HS-27A (cell line): ENCODE results near the gene TAS2R50.

Source experiments
- DNase-seq: peaks from one replicate; pipeline ENCODE4 v3.0.0-alpha.2; 2012; ENCODE audit warnings: low read depth, missing footprints

The TAS2R50 gene

DNA sequence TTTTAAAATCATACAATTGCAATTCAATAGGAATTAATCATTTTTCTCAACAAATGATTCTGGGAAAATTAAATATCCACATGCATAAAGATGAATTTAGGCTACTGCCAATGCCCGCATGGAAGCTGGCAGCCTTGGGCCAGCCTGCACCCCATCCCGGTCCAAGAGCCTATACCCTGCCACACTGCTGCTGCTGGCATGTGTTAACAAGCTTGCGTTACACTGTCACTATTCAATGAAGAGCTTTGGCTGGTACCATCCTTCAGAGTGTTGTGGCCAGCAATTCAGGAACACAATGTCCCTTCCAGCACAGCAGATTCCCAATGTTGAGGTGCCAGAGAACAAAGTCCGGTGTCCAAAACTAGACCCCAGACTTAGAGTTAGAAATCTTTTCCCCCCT, 34.1 kb downstream of the TAS2R50 start:
- DNase-seq = no peak

DNA sequence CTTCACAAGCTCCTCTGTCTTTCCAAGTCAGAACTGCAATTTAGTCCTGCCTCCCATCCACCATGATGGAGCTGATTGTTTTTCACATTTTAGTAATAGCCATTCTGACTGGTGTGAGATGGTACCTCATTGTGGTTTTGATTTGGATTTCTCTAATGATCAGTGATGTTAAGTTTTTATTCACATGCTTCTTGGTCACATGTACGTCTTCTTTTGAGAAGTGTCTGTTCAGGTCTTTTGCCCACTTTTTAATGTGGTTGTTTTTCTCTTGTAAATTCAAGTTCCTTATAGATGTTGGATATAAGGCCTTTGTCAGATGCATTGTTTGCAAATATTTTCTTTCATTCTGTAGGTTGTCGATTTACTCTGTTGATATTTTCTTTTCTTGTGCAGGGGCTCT, 43.5 kb downstream of the TAS2R50 start:
- DNase-seq = no peak

DNA sequence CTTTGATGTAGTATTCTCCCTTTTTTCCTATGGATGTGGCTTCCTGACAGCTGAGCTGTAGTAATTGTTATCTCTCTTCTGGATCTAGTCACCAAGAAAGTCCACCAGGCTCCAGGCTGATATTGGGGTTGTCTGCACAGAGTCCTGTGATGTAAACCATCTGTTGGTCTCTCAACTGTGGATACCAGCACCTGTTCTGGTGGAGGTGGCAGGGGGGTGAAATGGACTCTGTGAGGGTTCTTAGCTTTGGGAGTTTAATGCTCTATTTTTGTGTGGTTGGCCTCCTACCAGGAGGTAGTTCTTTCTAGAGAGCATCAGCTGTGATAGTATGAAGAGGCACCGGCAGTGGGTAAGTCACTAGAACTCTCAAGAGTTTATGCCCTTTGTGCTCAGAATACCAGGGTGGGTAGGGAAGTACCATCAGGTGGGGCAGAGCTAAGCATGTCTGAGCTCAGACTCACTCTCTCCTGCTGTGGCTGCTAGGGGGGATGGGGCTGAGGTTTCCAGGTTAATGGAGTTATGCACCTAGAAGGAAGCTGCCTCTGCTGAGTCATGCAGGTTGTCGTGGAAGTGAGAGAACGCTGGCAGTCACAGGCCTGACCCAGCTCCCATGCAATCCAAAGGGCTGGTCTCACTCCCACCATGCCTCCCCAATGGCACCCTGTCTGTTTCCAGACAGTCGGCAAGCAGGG, 44.6 kb downstream of the TAS2R50 start:
- DNase-seq = no peak

DNA sequence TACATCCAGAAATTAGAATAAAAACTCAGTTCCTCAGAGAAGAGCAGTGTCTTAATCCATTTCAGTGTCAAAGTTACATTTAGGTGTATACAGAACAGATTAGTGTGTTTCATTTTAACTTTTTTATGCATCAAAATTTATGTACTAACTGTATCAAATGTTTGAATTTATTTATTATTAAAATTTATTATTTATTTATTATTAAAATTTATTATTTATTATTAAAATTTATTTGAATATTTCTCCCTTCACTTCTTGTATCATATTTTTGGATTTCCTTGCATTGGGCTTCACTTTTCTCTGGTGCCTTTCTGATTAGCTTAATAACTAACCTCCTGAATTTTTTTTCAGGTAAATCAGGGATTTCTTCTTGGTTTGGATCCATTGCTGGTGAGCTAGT, 45.3 kb downstream of the TAS2R50 start:
- DNase-seq = no peak

DNA sequence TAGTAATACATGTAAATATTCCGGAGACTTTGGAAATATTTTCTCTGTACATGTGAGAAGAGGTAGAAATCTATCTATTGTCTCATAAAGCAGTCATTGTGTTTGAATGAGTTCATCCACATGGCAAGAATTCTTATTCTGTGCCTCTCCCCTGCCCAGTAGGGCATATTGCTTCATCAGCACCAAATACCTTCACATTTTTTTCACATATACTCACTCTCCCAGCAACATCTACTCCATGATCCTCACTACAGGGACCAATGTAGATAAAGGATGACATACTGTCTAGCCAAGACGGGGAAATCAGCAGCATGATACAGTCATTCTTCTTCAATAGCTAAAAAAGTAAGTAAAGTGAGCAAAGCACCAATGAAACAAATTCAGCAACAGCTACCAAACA, 46.3 kb downstream of the TAS2R50 start:
- DNase-seq = peak; percentile 42

DNA sequence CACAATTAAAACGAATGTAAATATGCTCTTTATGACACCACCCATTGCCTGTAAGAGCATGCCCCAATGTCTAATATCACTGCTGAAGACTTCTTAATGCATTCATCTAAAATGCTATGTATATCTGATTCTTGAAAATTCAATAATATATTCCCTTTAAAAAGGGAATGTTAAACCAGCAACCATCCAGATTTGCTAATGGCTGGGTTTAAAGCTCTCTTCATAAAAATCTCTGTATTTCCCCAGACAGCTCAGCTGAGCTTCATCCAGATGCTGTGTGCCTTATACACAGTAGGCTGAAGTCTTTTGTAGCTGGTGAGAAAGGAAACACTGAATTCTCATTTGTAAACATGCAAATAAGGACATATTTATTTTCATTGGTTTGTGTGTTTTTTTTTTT, 47.5 kb downstream of the TAS2R50 start, which contains the start of gene TAS2R14:
TSS of gene TAS2R14 (minus strand) at position 101 of the 400 bp plus-strand sequence. CDS start at position 45, 56 bp downstream.
- DNase-seq = no peak

DNA sequence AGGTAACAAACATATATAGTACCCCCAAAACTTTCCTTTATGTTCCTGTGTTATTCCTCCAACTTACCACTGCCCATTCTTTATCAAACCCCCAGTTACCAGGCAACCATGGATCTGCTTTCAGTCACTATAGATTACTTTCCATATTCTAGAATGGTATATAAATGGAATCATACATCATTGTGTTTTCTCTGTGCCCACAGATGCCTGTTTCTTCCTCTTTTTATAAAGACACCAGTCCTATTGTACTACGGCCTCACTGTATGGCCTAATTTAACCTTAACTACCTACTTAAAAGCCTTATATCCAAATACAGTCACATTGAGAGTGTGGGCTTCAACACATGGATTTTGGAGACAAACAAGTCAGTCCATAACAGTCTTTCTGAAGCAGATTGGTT, 50.2 kb downstream of the TAS2R50 start:
- no peak for DNase-seq
